Coronary artery (tissue), 2 donors: ENCODE results near the gene BCL11A.

Experiments used
- DNase-seq: peaks from one replicate; pipeline ENCODE4 v3.0.0-alpha.2; 2017; ENCODE audit warnings: low spot score
- H3K27ac ChIP-seq, 2 donors: fragments of 200-600 bp; sonication (generic); one replicate each; pipeline ENCODE4 v1.5.1; 2016 to 2019
- H3K4me3 ChIP-seq: fragments of 200-600 bp; sonication (generic); 2 replicates; pipeline ENCODE4 v1.5.1; 2016; ENCODE audit warnings: mild to moderate bottlenecking, moderate library complexity
- TF ChIP-seq, protein P1 (sequence below): fragments of 200-600 bp; sonication (generic); IDR thresholded peaks from one replicate; pipeline ENCODE4 v1.5.1; 2019; ENCODE audit warnings: antibody characterized with exemption

Gene BCL11A

GRCh38 chr2:60439219-60439974, 114.1 kb downstream of the BCL11A start:
- Histone ChIP-seq H3K27ac (no peak overlapping the region), H3K4me3 (no peak overlapping the region)
- TF ChIP-seq, protein P1, sequence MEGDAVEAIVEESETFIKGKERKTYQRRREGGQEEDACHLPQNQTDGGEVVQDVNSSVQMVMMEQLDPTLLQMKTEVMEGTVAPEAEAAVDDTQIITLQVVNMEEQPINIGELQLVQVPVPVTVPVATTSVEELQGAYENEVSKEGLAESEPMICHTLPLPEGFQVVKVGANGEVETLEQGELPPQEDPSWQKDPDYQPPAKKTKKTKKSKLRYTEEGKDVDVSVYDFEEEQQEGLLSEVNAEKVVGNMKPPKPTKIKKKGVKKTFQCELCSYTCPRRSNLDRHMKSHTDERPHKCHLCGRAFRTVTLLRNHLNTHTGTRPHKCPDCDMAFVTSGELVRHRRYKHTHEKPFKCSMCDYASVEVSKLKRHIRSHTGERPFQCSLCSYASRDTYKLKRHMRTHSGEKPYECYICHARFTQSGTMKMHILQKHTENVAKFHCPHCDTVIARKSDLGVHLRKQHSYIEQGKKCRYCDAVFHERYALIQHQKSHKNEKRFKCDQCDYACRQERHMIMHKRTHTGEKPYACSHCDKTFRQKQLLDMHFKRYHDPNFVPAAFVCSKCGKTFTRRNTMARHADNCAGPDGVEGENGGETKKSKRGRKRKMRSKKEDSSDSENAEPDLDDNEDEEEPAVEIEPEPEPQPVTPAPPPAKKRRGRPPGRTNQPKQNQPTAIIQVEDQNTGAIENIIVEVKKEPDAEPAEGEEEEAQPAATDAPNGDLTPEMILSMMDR = no peak
- no peak for DNase-seq

- DNase-seq = no peak
- Histone ChIP-seq H3K4me3 (no peak overlapping the region), H3K27ac (no peak overlapping the region)
- TF ChIP-seq, protein P1 = no peak
Measured at GRCh38 chr2:60438653-60439052, 114.8 kb downstream of the BCL11A start.

- TF ChIP-seq, protein P1 = no peak
- no peak for DNase-seq
- no peak overlapping the region for H3K4me3 ChIP-seq
- H3K27ac ChIP-seq = no peak overlapping the region
Measured at GRCh38 chr2:60438131-60438530, 115.3 kb downstream of the BCL11A start.

- no peak for DNase-seq
- TF ChIP-seq, protein P1 = no peak
- no peak overlapping the region for H3K4me3 ChIP-seq
- no peak overlapping the region for H3K27ac ChIP-seq
Measured at GRCh38 chr2:60437080-60437696, 116.3 kb downstream of the BCL11A start.

DNA sequence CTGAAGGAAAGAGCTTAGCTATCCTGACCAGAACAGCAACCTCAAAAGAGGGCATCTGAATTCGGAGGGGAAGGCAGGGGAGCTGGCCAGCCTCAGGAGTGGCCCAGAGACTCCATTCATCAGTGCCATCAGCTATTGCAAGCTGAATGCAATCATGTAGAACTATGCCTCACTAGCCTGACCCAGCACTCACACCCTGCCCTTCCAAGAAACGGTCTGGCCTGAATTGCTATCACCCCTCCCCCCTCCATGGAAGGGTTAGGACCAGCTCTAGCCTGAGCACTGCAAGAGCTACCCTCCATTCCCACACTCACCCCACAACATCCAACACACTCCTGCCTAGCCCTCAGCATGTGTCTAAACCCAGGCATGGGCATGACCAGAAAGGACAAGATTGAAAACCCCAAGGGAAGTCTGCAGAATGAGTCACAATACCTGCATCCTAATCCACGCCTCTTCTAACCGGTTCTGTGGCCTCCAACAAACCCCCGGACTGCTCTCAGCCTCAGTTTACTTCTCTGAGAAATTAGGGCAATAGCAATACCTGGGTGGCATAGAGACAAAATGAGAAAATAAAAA, 120.3 kb downstream of the BCL11A start:
- Histone ChIP-seq H3K4me3 (no peak overlapping the region), H3K27ac (no peak overlapping the region)
- no peak for DNase-seq
- TF ChIP-seq, protein P1 = no peak

DNA sequence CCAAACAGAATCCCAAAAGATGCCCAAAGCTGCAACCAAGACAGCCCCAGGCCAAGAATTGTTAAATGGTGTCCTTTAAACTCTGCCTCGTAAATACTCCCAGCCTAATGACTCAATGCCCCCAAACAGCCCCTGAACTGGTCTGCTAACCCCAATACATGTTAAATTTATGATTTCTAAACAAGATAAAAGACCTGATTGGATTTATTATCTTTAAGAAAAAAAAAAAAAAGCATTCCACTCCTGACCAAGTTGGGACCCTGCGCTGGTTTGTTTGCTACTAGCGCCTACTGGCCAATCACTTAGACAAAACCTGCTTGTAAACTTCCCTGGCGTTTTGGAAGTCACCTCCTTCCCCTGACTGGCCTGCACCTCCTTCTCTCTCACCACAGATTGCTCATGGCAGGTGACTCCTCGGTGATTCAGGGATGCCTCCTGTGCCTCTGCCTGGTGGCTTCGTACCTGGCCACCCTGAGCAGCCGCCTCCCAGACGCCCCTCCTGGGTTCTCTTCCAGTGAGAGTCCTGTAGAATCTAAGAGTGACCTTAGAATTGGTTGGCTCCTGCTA, 121.3 kb downstream of the BCL11A start:
- Histone ChIP-seq H3K27ac (no peak overlapping the region), H3K4me3 (no peak overlapping the region)
- TF ChIP-seq, protein P1 = no peak
- no peak for DNase-seq
